Upper lobe of left lung (tissue), 4 donors: Measurements from ENCODE around the gene SLC6A18.

Experiments used
- POLR2A ChIP-seq, 4 donors: fragments of 450-650 bp; IDR thresholded peaks; one replicate each; pipeline ENCODE4 v1.5.1; 2016 to 2017; ENCODE audit warnings: antibody characterized with exemption in 4 of 4, mild to moderate bottlenecking in 2 of 4
- TF ChIP-seq, protein P1 (sequence below), 6 experiments: fragments of 450-650 bp in 4 of 6; fragments of 200-600 bp in 2 of 6; sonication (generic) in 2 of 6; IDR thresholded peaks; one replicate each; pipeline ENCODE4 v1.5.1; 2016 to 2019; ENCODE audit warnings: antibody characterized with exemption in 6 of 6

DNA sequence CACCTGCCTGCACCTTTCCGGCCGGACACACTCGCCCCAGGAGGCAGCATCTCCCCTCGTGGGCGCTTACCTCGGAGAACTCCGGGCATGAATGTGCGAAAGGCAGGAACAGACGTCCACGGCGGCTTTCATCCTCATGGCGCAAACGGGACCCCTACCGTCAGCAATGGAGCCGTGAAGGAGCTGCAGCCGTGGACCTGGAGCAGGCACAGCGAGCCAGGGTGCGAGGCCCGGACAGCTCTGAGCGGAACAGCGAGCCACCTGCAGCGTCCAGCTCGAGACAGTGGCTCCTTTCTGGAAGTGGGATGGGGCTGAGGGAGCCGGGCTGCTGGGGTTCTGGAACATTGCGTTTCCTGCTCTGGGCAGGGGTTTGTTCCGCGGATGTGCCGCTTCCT is 31.6 kb upstream of the SLC6A18 start:
- TF ChIP-seq, protein P1, sequence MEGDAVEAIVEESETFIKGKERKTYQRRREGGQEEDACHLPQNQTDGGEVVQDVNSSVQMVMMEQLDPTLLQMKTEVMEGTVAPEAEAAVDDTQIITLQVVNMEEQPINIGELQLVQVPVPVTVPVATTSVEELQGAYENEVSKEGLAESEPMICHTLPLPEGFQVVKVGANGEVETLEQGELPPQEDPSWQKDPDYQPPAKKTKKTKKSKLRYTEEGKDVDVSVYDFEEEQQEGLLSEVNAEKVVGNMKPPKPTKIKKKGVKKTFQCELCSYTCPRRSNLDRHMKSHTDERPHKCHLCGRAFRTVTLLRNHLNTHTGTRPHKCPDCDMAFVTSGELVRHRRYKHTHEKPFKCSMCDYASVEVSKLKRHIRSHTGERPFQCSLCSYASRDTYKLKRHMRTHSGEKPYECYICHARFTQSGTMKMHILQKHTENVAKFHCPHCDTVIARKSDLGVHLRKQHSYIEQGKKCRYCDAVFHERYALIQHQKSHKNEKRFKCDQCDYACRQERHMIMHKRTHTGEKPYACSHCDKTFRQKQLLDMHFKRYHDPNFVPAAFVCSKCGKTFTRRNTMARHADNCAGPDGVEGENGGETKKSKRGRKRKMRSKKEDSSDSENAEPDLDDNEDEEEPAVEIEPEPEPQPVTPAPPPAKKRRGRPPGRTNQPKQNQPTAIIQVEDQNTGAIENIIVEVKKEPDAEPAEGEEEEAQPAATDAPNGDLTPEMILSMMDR (IDR thresholded peaks at IDR 0.05): no peak
- TF ChIP-seq POLR2A (IDR thresholded peaks at IDR 0.05): no peak
